GM23248 (cell line): ENCODE data around the gene DTX1. TPM values are rescaled to one million over a fixed set of nuclear protein-coding genes. Genes with fewer than 3 reads are reported as not detected.
A peak's percentile ranks its signal among the peaks of the same experiment; 100 is the strongest.

Experiments
- DNase-seq: peaks from one replicate; pipeline ENCODE4 v3.0.0-alpha.2; 2015
- H2AFZ ChIP-seq: fragments of 200-600 bp; sonication (generic); 2 replicates; pipeline ENCODE4 v1.6.1; 2016; ENCODE audit warnings: antibody characterized with exemption
- H3F3A ChIP-seq: fragments of 200-600 bp; sonication (generic); 2 replicates; pipeline ENCODE4 v1.6.1; 2016; ENCODE audit warnings: mild to moderate bottlenecking, antibody characterized with exemption, mixed run types; ENCODE audit not compliant: insufficient read depth
- H3K27ac ChIP-seq: fragments of 200-600 bp; sonication (generic); 2 replicates; pipeline ENCODE4 v1.5.1; 2016; ENCODE audit warnings: mild to moderate bottlenecking
- H3K27me3 ChIP-seq: fragments of 200-600 bp; sonication (generic); replicated peaks from 2 replicates; pipeline ENCODE4 v1.6.1; 2016; ENCODE audit warnings: mild to moderate bottlenecking; ENCODE audit not compliant: insufficient read depth
- H3K36me3 ChIP-seq: fragments of 200-600 bp; sonication (generic); 2 replicates; pipeline ENCODE4 v1.6.1; 2016; ENCODE audit warnings: low read depth, mild to moderate bottlenecking
- H3K4me1 ChIP-seq: fragments of 200-600 bp; sonication (generic); 2 replicates; pipeline ENCODE4 v1.6.1; 2016; ENCODE audit warnings: mild to moderate bottlenecking; ENCODE audit not compliant: insufficient read depth
- H3K4me2 ChIP-seq: fragments of 200-600 bp; sonication (generic); one replicate; pipeline ENCODE4 v1.6.1; 2016; ENCODE audit warnings: mild to moderate bottlenecking; ENCODE audit not compliant: unreplicated experiment
- H3K4me3 ChIP-seq: fragments of 200-600 bp; sonication (generic); 2 replicates; pipeline ENCODE4 v1.5.1; 2016; ENCODE audit warnings: mild to moderate bottlenecking
- H3K79me2 ChIP-seq: fragments of 200-600 bp; sonication (generic); 2 replicates; pipeline ENCODE4 v1.6.1; 2016; ENCODE audit warnings: mild to moderate bottlenecking; ENCODE audit not compliant: insufficient read depth
- H3K9ac ChIP-seq: fragments of 200-600 bp; sonication (generic); 2 replicates; pipeline ENCODE4 v1.6.1; 2016; ENCODE audit warnings: mild to moderate bottlenecking
- H3K9me2 ChIP-seq: fragments of 200-600 bp; sonication (generic); 2 replicates; pipeline ENCODE4 v1.6.1; 2016; ENCODE audit warnings: mixed run types, mild to moderate bottlenecking, moderate library complexity; ENCODE audit not compliant: insufficient read depth
- H3K9me3 ChIP-seq: fragments of 200-600 bp; sonication (generic); one replicate; pipeline ENCODE4 v1.6.1; 2017; ENCODE audit warnings: low read depth
- H4K20me1 ChIP-seq: fragments of 200-600 bp; sonication (generic); 2 replicates; pipeline ENCODE4 v1.6.0; 2016; ENCODE audit not compliant: insufficient read depth
- EZH2 ChIP-seq: fragments of 200-600 bp; sonication (generic); IDR thresholded peaks from 2 replicates; pipeline ENCODE4 v1.6.1; 2018; ENCODE audit warnings: antibody characterized with exemption, mild to moderate bottlenecking; ENCODE audit not compliant: insufficient read depth, poor library complexity, severe bottlenecking
- EZH2phosphoT487 ChIP-seq: fragments of 200-600 bp; sonication (generic); IDR thresholded peaks from 2 replicates; pipeline ENCODE4 v1.6.1; 2018; ENCODE audit warnings: antibody characterized with exemption, moderate library complexity, mild to moderate bottlenecking, low read depth; ENCODE audit not compliant: insufficient read depth
- WGBS, 2 experiments: methylation state at CpG; one replicate each; pipeline ENCODE4 v1.1.6; 2015 to 2017; ENCODE audit warnings: low lambda C conversion rate in 2 of 2, low coverage in 1 of 2; ENCODE audit errors: missing lambda C conversion rate in 2 of 2; 5-methylcytosine and 5-hydroxymethylcytosine counted together
- in situ Hi-C: fragments of 300-500 bp; cut with MboI; formaldehyde crosslinking; loops from 2 replicates; pipeline ENCODE4 v1.15.0; 2020
- polyA plus RNA-seq: library from polyadenylated mRNA; unstranded; fragments of >200 nt; fragmentation: Nextera tagmentation; extraction: Ambion mirVana; gene quantifications from 2 replicates; pipeline ENCODE4 v1.2.1, GENCODE V29; 2016
- total RNA-seq: library from RNA; depleted of rRNA; stranded (reverse); fragments of >200 nt; shearing (Covaris generic); gene quantifications from 2 replicates; pipeline ENCODE4 v1.2.3, GENCODE V29; 2014

The DTX1 gene
- total and polyA plus RNA-seq, 2 experiments from 2014 or later: not detected

DNA sequence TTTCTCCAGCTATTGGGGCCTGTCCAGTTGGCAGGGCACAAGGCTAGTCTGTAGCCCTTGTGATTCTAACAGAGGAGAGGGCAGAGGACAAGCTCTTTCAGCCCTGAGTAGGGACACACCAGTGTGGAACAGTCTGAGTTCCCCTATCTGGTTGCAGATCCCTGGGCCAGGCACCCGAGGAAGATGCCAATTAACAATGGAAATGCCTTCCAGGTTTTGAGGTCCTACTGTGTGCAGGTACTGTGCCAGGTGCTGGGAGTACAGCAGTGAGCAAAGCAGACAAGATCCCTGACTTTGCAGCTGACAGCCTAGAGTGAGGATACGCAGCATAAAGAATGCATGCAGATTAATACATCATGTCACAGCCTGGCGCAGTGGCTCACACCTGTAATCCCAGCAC lies 17.1 kb downstream of the DTX1 start:
- no peaks in the 10 kb centered on the region for H4K20me1 ChIP-seq
- TF ChIP-seq EZH2: no peak
- H2AFZ ChIP-seq: no peak overlapping the region
- no peak overlapping the region for H3K27ac ChIP-seq
- H3K36me3 ChIP-seq: no peaks in the 10 kb centered on the region
- 49 to 63% methylated on average over 3 of the region's 3 CpGs for WGBS, 2 experiments
- no peaks in the 10 kb centered on the region for H3F3A ChIP-seq
- no peaks in the 10 kb centered on the region for H3K9me3 ChIP-seq
- no peak overlapping the region for H3K9ac ChIP-seq
- H3K79me2 ChIP-seq: no peaks in the 10 kb centered on the region
- H3K4me2 ChIP-seq: no peak overlapping the region
- in situ Hi-C loops: no loop called here
- H3K4me3 ChIP-seq: no peak overlapping the region
- no peak for DNase-seq
- H3K9me2 ChIP-seq: no peaks in the 10 kb centered on the region
- no peaks in the 10 kb centered on the region for H3K4me1 ChIP-seq
- peaks cover 6% of the 10 kb centered on the region for H3K27me3 ChIP-seq

DNA sequence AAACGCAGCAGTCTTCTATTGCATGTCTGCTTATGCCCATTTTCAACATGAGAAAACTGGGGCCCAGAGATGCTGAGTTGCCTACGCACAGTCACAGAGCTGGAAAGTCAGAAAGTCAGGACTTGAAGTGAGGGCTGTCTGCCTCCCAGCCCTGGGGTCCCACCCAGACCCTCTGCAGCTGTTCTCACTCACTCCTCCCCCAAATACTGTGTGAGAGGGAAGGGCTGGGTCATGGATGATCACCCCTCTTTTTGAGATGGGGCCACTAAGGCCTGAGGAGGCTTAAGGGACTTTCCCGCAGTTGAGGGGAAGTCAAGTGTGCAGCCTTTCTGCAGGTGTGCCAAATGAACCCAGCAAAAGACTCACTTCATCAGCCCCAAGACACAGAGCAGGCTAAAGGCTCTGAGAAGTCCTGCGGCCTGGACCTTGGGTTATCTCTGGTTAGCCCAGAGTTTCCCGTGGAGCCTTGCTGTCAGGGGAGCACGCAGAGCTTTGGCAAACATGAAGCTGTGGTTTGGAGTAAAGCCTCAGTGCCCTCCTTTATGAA lies 18.7 kb downstream of the DTX1 start:
- 46 to 48% methylated on average over 6 of the region's 6 CpGs for WGBS, 2 experiments
- no peak for DNase-seq
- no peak overlapping the region for H2AFZ ChIP-seq
- no peaks in the 10 kb centered on the region for H3F3A ChIP-seq
- H3K4me3 ChIP-seq: no peak overlapping the region
- no peaks in the 10 kb centered on the region for H3K9me2 ChIP-seq
- TF ChIP-seq EZH2phosphoT487: no peak
- no peak for TF ChIP-seq EZH2
- H3K9me3 ChIP-seq: no peaks in the 10 kb centered on the region
- in situ Hi-C loops: no loop called here
- no peaks in the 10 kb centered on the region for H3K4me1 ChIP-seq
- no peak overlapping the region for H3K27ac ChIP-seq
- H3K36me3 ChIP-seq: no peaks in the 10 kb centered on the region
- H4K20me1 ChIP-seq: no peaks in the 10 kb centered on the region
- peaks cover 11% of the 10 kb centered on the region for H3K27me3 ChIP-seq
- H3K4me2 ChIP-seq: no peak overlapping the region
- no peaks in the 10 kb centered on the region for H3K79me2 ChIP-seq
- no peak overlapping the region for H3K9ac ChIP-seq

DNA sequence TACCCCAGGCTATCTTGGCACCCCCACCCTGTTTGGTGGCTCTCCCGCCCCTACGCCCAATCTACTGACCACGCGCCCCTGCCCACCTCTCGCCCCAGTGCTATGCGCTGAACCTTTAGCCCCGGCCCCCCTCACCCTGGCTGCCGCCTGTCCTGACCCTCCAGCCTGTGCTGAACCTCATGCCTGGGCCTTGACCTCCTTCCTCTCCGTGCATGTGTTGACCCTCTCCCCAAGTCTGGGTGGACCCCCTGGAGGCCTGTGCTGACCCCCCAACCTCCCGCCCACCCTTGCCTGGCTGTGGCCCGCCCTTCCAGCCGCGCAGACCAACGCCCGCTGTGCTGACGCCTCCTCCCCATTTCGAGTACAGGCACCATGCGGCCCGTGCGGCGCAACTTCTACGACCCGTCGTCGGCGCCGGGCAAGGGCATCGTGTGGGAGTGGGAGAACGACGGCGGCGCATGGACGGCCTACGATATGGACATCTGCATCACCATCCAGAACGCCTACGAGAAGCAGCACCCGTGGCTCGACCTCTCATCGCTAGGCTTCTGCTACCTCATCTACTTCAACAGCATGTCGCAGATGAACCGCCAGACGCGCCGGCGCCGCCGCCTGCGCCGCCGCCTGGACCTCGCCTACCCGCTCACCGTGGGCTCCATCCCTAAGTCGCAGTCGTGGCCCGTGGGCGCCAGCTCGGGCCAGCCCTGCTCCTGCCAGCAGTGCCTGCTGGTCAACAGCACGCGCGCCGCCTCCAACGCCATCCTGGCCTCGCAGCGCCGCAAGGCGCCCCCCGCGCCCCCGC lies 20.7 kb downstream of the DTX1 start:
- H3K9ac ChIP-seq: no peak overlapping the region
- H3K27me3 ChIP-seq: peaks cover 21% of the 10 kb centered on the region
- no peak overlapping the region for H3K27ac ChIP-seq
- no peaks in the 10 kb centered on the region for H3K36me3 ChIP-seq
- H4K20me1 ChIP-seq: no peaks in the 10 kb centered on the region
- H3K4me2 ChIP-seq: no peak overlapping the region
- TF ChIP-seq EZH2 (no peak), EZH2phosphoT487 (no peak)
- 13 to 21% methylated on average over 52 to 58 of the region's 70 CpGs for WGBS, 2 experiments
- no peak overlapping the region for H3K4me3 ChIP-seq
- H3F3A ChIP-seq: no peaks in the 10 kb centered on the region
- no peak overlapping the region for H2AFZ ChIP-seq
- H3K9me2 ChIP-seq: no peaks in the 10 kb centered on the region
- H3K9me3 ChIP-seq: no peaks in the 10 kb centered on the region
- in situ Hi-C loops: no loop called here
- no peaks in the 10 kb centered on the region for H3K79me2 ChIP-seq
- DNase-seq: peak; percentile 14
- no peaks in the 10 kb centered on the region for H3K4me1 ChIP-seq

DNA sequence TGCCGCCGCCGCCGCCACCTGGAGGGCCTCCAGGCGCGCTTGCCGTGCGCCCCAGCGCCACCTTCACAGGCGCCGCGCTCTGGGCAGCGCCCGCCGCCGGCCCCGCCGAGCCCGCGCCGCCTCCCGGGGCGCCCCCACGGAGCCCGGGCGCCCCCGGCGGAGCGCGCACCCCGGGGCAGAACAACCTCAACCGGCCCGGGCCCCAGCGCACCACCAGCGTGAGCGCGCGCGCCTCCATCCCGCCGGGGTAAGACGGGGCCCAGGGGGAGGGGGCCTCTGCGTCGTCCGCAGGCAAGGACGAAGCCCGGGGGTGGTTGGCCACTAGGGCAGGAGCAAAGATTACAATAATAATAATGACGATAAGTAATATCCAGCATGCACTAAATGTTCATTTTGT lies 21.3 kb downstream of the DTX1 start:
- H3K9ac ChIP-seq: no peak overlapping the region
- no peaks in the 10 kb centered on the region for H4K20me1 ChIP-seq
- H3F3A ChIP-seq: no peaks in the 10 kb centered on the region
- no peaks in the 10 kb centered on the region for H3K9me2 ChIP-seq
- 0 to 9% methylated on average over 15 to 18 of the region's 48 CpGs for WGBS, 2 experiments
- no peak overlapping the region for H2AFZ ChIP-seq
- no peak overlapping the region for H3K27ac ChIP-seq
- H3K27me3 ChIP-seq: peaks cover 23% of the 10 kb centered on the region
- H3K4me1 ChIP-seq: no peaks in the 10 kb centered on the region
- DNase-seq: no peak
- H3K79me2 ChIP-seq: no peaks in the 10 kb centered on the region
- in situ Hi-C loops: no loop called here
- TF ChIP-seq EZH2: no peak
- TF ChIP-seq EZH2phosphoT487: no peak
- H3K4me3 ChIP-seq: no peak overlapping the region
- no peak overlapping the region for H3K4me2 ChIP-seq
- H3K9me3 ChIP-seq: no peaks in the 10 kb centered on the region
- H3K36me3 ChIP-seq: no peaks in the 10 kb centered on the region
